Kidney tubule cell (primary cell): ENCODE measurements around the gene GALNT9.
"Not testable (repeated sequence)": the region's sequence is repeated elsewhere in the genome, so short reads cannot be mapped to it uniquely, and the experiment has no call there.

ENCODE experiments used
- DNase-seq: peaks from one replicate; pipeline ENCODE4 v3.0.0-alpha.2; 2018; ENCODE audit warnings: low spot score

Gene GALNT9

GRCh38 chr12:132358241-132359225 is 29.1 kb upstream of the GALNT9 start:
- DNase-seq = not testable (repeated sequence)

DNA sequence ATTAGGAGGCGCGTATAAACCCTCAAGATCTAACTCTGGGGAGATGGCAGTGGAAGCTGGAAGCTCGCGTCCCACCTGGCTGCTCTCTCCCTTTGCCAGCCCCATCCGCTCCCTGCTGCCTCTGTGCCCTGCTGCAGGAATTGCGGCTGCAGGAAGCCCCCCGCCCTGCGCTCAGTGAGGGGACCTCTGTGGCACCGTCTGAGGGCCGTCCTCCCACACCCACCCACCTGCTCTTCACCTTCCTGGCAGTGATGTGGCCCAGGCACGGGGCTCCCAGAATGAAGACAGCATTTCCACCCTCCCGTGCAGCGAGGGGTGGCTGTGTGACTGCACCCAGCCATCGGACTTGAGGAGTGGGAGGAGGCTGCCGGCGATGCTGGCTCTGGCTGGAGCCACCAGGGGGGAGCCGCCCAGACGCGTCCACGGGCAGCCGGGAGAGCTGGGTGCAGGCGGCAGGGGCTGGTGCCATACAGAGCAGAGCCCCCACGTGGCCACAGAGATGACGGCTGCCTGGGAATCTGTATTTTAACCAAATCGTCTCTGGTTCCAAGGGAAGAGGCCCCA is 28.3 kb upstream of the GALNT9 start:
- no peak for DNase-seq

GRCh38 chr12:132356691-132357622 is 27.6 kb upstream of the GALNT9 start:
- peak; percentile 83 for DNase-seq

DNA sequence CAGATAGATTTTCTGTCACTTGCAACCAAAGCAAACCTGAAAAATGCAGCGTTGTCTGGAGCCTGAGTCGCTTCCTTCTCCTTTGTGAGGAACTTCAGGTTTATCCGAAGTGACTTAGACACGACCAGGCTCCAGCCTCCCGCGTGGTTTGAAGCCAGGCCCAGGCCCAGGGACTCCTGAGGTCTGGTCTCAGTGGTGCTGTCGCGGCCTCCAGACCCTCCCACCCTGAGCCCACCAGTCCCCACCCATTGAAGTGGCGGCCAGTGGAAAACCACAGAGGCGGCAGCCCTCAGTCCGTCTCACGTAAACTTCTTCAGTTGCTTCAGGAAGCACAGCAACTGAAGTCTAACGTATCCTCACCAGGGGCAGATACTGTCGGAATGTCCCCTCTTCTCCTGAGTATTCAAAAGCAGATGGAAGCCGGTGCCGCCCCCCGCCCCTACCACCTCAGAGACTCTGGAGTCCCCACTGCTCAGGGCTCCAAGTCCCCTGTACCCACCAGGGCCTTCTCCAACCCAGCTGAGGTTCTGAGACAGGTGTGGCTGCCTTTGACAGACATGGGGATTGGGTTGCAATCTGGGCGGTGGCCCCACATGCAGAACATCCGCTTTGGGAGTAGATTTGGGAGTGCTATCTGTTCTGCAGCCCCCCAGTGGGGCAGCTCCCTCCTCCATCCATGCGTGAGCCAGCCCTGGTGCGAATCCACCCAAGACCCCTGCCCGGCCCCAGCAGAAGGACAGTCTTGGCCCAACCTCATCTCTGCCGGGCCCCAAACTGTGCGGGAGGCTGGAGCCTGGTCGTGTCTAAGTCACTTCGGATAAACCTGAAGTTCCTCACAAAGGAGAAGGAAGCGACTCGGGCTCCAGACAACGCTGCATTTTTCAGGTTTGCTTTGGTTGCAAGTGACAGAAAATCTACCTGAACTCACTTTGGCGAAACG is 26.6 kb upstream of the GALNT9 start:
- no peak for DNase-seq

DNA sequence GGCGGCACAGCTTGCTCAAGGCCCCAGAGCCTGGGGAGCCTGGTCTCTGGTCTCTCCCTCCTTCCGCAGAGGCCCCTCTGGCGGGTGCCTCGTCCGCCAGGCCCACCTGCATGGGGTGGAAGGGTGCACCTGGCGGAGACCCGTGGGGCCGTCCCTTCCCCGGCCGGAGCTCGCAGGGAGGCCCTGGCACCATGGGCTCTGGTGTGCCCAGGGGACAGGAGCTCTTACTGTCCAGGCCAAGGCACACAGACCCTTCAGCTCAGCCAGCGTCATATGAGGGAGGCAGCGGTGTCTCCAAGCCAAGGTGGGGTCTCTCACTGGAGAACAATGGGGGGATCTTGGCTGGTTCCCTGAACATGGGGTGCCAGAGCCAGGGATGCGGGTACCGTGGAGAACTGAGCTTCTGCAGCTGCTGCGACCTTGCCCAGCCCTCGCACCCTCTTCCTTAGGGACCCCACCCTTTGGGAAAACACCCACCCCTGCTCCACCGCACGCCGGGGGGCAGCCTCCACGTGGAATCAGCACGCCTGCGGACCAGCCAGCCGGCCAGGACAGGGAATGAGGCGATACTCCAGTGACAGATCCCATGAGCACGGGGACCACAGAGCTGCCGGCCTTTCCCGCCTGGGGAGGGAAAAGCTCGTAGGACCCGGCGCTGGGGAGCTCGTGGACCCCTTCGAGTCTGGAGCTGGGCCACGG is 25.7 kb upstream of the GALNT9 start:
- no peak for DNase-seq

GRCh38 chr12:132354211-132354981 is 25.0 kb upstream of the GALNT9 start:
- DNase-seq = no peak

GRCh38 chr12:132353811-132354210 is 24.4 kb upstream of the GALNT9 start:
- DNase-seq = no peak

GRCh38 chr12:132352896-132353800 is 23.8 kb upstream of the GALNT9 start:
- DNase-seq = no peak

GRCh38 chr12:132351751-132352495 is 22.5 kb upstream of the GALNT9 start:
- no peak for DNase-seq

DNA sequence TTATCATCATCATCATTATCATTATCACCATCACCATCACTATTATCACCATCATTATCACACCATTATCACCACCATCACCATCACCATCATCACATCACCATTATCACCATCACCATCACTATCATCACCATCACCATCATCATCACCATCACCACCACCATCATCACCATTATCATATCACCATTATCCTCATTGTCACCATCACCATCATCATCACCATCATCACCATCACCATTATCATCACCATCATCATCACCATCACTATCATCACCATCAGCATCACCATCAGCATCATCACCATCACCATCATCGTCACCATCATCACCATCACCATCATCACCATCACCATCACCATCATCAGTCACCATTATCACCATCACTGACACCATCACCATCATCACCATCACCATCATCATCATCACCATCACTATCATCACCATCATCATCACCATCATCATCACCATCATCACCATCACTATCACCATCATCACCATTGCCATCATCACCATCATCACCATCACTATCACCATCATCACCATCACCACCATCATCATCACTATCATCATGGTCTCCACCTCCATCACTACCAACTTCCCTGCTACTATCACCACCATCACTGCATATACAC is 20.2 kb upstream of the GALNT9 start:
- no peak for DNase-seq

GRCh38 chr12:132348176-132348575 is 18.8 kb upstream of the GALNT9 start:
- no peak for DNase-seq

- no peak for DNase-seq
Observed at GRCh38 chr12:132347176-132347855, 17.9 kb upstream of the GALNT9 start.

- no peak for DNase-seq
Observed at GRCh38 chr12:132346471-132347175, 17.2 kb upstream of the GALNT9 start.

DNA sequence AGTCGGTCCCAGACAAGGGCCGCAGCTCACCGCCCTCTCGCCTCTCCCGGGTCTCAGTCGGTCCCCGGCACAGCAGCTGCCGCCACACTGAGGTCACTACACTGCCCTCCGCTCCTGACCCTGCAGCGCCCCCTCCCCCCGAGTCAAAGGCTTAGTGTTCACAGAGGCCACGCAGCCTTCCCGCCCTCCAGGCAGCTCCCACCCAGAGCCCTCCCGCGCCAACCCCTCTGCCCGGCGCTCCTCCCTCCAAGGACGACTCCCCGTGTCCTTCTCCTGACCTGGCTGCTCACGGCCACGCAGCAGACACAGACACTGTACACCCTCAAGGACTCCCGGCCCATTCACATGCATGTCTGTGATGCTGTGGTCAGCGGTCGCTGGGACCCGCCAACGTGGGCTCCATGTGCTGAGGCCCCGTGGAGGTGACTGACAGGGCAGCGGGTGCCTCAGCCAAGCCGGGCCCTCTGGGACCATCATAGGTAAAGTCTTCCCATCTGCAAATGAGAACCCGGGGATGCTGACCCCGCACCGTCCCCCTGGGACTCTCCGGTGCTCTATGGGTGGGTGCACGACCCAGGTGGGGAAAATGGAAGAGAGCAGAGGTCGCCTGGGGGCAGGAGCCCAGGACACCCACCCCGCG is 16.3 kb upstream of the GALNT9 start:
- DNase-seq = no peak

DNA sequence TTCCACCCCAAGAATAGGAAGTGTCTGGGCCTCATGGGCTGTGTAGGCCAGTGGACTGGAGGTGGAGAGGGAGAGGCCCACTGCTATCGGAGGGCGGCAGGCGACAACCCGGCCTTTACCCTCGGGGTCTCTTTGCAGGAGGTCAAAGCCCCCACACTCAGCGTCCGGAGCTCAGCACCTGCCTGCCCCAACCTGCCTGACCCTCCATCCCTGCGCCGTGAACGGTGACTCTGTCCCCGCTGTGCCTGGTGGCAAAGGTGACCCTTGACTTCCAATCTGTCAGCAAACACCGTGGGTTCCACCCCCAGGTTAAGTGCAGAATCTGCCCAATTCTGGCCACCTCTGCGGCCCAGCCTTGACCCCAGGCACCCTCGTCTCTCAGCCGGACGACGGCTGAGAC is 15.7 kb upstream of the GALNT9 start:
- no peak for DNase-seq

GRCh38 chr12:132344601-132345000 is 15.2 kb upstream of the GALNT9 start:
- DNase-seq = no peak
